ENCODE results near the gene REV3L.

Gene REV3L

DNA sequence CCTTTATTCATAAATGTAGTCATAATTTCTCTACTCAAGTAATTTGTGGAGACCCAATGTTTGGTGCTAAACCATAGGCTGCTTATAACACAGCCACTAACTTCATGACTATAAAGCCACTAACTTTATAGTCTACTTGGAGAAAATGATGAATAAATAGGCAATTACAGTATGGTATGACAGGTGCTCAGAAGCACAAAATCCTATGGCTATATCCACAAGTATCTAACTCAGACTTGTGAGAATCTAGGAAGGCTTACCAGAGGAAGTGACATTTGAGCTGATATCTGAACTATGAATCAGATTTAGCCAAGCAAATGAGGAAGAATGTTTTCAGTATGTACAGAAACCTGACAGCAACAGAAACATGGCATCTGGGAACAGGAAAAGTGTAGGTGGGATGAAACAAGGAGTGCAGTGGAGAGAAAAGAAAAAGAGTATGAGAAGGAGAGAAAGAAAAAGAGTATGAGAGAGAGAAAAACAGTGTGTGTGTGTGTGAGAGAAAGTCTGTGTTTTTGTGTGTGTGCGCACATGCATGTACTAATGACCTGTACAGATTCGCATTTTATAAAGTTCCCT is 59.9 kb downstream of the REV3L start:
- DNase-seq (ENCODE audit: low read depth in 3 of 3): no peak

DNA sequence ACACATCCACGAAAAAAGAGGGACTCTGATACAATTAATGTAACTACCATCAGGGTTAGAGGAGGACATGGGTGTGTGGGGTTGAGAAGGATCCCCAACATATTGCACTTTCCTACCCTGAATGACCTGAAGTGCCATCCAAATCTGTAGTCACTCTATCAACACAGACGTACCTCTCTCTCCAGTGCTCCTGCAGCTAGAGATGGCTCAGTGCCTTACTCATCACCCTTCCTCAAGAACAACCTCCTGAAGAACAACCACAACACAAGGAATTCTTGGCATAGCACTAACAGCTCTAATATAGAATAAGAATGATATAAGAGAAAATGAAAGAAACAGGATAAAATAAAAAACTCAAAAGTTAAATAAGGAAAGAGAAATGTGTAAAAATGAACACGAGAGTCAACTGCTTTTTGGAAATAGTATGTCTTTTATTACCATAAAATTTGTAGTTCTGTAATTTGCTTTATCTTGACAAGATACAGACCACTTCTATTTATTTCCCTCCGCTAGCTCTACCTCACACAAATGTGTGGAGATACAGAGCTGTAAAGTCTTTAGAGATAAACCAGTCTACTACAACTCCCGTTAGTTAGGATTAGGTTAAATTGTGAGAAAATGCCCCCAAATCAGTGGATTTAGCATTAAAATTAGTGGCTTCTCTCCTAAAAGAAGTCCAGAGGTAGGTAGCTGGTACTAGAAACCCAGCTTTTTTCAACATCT is 63.9 kb downstream of the REV3L start:
- DNase-seq (ENCODE audit: low read depth in 3 of 3): no peak

DNA sequence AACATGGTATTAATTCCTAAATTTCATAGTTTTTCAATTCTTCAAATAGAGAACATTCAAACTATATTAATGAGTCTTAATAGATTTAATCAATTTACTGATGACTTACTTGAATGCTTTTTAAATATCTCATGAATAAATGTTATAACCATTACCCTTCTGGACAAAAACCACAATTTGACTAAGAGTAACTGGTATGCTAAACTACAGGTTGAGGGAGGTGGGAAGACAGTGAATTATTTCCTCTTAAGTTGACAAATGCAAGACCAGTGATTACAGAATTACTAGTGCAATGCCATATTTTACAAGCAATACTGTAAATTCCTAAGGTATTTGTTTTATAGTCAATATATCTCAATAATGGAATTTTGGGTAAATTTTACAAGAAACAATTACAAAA is 65.1 kb downstream of the REV3L start:
- DNase-seq (ENCODE audit: low read depth in 3 of 3): no peak

DNA sequence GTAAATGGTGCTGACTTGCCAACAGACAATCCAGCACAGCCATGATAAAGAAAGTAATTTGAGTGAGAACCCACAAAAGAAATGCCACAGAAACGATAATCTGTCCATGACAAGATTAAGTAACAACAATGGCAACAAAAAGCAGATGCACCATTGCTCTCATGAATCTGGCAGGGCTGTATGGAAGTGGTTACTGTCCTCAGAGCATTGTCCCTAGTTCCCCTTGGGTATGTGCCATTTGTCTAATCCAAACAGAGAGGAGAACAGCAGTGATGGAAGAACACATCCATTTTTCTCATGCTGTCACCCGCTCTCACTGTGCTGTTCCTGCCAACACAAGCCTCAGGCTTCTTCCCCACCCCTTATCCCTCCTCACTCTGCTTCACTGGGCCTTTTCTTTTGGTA is 65.8 kb downstream of the REV3L start:
- DNase-seq (ENCODE audit: low read depth in 3 of 3): no peak

DNA sequence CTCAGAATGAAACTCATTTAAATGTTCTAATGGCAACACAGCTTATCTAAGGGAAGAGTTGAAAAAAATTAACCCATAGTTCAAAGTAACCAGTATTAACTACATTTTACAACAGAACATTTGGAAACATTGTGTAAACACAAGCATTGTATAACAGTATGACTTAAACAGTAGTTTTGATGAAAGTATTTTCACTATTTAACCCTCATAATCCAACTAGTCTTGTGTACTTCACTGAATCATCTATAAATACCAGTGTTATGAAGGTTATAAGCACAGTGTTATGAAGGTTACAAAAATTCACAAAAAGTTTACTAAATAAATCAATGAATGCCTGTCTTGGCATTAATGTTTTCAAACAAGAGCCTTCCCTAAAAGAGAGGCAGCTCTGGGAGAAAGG is 66.5 kb downstream of the REV3L start:
- no peak for DNase-seq (ENCODE audit: low read depth in 3 of 3)

DNA sequence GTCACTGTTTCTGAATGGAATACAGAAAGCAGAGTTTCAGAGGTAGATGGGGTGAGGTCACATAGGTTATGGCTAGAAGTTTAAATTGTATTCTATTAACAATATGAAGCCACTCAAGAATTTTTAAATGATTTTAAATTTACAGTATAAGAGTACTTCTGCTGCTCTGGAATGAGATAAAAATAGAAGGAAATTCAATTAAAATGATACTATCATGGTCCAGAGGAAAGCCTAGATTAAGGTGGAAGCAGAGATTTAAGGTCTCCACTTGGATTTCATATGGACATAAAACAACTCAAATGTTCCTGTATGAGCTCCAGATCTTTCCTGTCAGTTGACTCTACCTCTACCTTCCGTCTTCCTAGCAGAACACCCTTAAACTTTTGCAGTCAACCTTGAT is 68.6 kb downstream of the REV3L start:
- DNase-seq (ENCODE audit: low read depth in 3 of 3): no peak

DNA sequence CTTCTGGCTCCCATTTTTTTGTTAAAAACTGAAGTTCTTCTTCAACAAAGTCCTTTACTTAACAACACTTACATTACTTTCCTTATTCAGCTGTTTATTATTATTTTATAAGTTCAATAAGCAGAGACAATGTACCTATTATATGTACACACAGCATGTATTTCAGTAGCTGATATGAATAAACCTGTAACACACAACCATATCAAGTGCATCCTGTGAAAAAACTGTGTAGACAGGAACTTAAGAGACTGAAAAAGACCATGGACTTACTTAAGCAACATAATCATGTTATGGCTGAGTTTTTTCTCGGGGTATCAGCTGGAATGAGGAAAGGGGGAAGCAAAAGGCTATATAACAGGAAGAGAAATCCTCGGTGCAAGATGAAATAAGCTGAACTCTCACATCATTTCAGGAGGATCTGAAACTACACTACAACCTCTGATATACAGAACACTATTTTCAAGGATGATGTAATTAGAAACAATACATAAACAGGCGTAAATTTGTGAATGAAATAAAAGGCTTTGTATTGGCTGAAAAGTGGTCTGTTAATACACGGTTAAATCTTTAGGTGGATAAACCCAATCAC is 70.9 kb downstream of the REV3L start:
- DNase-seq (ENCODE audit: low read depth in 3 of 3): no peak

DNA sequence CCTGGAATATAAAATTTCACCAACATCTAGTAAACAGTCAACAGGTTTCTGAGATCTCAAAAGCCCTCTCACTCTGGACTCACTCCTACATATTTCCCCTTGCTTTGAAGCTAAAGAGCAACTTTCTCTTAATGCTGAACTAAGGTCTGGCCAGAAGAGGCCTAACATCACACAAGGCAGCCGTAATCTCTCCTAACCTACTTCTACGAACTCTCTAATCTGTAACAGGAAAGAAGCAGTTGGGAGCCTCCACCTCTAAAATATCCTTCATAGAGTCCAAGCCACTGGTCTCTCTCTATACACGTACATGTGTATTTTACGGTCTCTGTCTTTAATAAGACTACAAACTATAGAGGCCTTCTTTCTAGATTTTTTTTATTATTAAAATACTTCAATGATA is 72.0 kb downstream of the REV3L start:
- DNase-seq (ENCODE audit: low read depth in 3 of 3): no peak

DNA sequence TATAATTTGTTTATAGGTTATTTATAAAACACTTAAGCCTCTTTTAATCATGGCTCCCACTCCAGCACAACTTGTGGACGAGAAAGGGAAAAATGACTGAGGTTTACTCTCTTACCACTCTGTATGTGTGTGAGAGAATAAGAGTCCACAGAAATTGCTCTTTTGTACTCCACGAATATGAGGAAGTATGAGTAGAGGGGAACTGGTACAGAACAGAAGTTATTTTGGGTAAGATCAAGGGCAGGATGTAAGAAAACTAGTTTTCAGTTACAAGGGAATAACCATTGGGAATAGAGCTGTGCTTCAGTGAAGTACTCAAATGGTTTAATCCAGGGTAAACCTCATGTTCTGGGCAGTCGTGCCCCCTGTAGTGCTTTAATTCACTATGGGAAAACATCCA is 72.6 kb downstream of the REV3L start:
- DNase-seq (ENCODE audit: low read depth in 3 of 3): no peak

DNA sequence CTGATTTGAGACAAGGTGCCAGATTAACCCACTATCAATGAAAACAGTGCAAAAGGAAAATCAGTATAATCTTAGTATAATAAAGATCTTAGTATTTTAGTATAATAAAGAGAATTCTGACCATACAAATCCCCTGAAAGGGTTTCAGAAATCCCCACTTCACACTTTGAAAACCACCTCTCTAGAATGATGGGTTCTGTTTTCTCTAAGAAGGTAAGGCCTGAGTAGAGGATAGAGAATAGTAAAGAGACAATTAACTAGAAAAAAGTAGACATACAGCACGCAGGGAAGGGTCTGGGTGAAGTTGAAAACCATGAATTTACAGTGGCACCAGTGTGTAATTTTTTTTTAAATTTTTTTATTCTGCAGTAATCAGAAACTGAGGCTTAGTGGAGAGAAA is 73.6 kb downstream of the REV3L start:
- DNase-seq (ENCODE audit: low read depth in 3 of 3): no peak

DNA sequence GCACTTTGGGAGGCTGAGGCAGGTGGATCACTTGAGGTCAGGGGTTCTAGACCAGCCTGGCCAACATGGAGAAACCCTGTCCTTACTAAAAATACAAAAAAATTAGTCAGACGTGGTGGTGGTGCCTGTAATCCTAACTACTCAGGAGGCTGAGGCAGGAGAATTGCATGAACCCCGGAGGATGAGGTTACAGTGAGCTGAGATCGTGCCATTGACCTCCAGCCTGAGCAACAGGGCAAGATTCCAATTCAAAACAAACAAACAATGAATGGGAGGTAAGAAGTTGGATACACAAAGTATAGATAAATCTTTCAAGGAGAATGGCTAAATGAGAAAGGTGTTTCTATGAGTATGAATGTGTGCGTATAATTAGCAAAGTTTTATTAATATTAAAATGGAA is 75.3 kb downstream of the REV3L start:
- no peak for DNase-seq (ENCODE audit: low read depth in 3 of 3)

DNA sequence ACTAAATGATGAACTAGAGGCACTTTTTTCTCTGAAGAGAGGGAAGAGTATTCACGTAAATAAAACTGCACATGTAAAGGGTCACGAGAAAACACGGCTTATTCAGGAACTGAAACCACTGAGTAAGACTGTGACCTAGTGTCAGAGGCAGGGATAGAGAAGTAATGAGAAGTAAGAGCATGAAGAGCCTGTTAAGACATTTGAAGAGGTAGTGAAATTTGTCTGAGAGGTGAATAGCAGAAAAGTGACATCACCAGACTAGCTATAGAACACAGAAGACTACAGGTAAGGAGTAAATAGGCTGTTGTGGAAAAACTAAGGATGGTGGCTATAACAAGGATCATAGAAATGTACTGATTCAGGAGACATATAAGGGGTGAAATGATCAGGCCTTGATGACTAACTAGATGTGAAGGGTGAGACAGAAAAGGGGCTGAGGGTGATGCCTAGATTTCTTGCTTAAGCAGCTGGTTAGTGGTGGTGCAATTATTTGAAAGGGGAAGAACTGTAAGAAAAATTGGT is 76.8 kb downstream of the REV3L start:
- DNase-seq (ENCODE audit: low read depth in 3 of 3): no peak

DNA sequence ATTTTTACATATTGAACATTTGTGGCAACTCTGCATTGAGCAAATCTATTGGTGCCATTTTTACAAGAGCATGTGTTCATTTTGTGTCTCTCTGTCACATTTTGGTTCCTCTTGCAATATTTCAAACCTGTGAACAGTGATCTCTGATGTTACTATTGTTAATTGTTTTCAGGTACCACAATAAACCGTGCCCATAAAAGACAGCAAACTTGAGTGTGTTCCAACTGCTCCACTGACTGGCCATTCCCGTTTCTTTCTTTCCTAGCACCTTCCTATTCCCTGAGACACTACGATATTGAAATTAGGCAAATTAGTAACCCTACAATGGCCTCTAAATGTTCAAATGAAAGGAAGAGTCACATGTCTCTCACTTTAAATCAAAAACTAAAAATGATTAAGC is 79.6 kb downstream of the REV3L start:
- no peak for DNase-seq (ENCODE audit: low read depth in 3 of 3)

DNA sequence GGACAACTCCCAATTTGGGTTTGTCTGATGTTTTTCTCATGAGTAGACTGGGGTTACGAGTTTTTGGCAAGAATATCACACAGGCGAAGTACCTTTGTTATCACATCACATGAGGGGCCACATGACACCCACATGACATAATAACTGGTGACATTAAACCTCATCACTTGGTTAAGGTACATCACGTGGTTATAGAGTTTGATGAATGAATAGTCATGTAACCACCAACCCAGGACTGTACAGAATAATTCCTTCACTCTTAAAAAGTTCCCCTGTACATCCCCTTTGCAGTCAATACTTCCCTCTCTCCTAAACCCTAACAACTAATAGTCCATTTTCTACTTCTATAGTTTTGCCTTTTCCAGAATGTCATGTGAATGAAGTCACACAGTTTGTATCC is 83.4 kb downstream of the REV3L start:
- no peak for DNase-seq (ENCODE audit: low read depth in 3 of 3)

DNA sequence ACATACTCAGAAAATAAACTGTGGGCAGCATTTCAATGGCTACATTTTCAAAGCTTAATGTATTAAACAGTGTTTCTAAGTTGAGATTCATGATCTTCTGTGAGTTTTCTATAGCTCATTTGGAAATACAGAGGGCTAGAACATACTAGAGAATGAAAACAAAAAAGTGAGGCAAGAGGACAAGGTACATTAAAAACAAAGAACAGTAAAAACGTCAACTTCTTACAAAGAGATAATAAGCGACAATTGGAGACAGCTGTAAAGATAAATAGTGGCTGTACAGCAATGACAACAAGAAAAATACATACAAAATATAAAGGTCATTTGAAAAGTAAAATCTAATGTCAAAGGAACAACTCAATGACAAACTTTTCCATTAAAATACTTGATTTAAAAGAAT is 94.3 kb downstream of the REV3L start:
- DNase-seq (ENCODE audit: low read depth in 3 of 3): no peak

DNA sequence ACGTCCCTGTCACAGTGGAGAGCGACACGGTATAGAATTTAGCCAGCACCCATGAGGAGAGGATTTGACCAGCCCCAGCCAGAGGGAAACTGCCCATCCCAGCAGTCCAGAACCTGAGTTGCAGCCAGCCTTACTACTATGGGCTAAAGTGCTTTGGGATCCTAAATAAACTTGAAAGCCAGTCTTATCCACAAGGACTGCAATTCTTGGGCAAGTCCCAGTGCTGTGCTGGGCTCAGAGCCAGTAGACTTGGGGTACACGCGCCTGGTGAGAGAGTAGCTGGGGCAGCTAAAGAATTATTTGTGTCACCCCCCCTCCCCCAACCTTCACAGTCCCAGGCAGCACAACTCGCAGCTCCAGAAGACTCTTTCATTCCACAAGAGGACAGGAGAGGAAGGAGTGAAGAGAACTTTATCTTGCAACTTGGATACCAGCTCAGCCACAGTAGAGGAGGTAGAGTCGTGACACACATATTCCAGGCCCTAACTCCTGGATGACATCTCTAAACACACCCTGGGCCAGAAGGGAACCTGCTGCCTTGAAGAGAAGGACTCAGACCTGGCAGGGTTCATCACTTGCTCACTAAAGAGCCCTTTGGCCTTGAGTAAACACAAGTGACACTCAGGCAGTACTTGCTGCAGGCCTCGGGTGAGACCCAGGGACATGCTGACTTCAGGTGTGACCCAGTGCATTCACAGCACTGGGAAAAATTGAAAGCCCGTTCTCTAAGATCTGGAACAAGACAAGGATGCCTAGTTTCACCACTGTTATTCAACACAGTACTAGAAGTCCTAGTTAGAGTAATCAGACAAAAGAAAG is 100.3 kb downstream of the REV3L start:
- DNase-seq (ENCODE audit: low read depth in 3 of 3): no peak

DNA sequence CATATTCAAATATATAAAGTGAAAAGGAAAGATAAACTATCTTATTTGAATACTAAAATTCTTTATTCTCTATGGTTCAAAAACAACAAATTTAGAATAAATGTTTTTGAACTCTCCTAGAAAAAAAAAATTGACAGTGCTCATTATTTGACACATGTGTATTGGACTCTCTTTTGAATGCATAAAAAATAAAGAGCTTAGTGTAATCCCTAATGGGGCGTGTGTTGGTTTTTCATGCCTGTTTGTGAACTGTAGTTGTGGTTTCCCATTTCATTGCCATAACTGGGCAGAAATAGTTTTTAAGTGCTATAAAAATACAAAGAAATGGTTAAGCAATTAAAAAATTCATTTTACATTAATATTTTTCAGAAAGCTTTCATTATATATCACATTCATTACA is 101.3 kb downstream of the REV3L start:
- no peak for DNase-seq (ENCODE audit: low read depth in 3 of 3)

DNA sequence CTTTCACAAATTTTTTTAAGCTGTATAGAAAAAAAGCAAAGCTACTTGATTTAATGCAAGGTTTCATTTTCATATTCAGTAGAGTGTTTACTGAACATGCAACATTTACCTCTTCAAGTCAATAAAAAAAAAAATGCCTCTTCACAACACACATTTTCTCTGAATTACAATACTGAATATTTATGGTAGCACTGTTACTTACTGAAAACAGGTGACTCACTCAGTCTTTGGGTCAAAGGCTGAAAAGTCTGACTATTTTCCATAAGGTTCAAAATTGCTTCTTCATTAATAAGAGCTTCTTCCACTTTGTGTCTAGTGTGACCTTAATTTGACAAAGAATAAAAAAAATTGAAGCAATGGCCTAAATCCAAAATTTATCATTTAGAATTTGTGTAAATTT is 101.9 kb downstream of the REV3L start:
- no peak for DNase-seq (ENCODE audit: low read depth in 3 of 3)

DNA sequence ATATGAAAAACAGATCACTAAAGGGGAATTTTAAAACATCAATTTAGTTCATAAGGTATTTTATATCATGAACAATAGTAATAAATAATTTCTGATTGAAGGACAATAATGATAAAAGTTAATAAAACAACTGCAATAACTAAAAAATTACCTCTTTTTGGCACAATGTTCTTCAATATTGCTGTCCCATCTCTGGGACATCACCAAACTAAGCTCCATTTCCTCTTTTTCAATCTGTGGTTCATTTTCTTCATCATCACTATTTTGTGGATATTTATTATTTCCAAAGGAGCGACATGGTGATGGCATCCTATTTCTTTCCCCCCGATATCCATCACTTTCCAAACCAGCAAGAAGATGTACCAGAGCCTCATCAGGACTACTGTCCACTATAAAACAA is 103.2 kb downstream of the REV3L start:
- no peak for DNase-seq (ENCODE audit: low read depth in 3 of 3)

DNA sequence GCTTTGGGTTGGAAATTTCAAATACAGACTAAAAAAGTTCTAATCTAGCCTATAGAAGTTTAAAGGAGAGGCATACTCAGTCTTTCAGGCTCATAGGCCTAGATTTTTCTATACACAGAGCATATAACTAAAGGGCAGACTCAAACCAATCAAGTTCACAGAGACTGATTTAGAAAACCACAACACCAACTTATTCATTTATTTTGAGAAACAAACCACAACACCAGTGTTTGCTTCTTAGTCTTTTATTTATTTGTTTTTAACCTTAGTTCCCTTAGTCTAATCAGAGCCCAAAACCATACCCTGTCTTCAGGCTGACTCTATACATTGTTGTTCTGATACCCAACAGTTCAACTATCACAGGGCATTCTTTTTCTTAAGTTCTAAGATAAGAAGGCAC is 103.7 kb downstream of the REV3L start:
- DNase-seq (ENCODE audit: low read depth in 3 of 3): no peak

DNA sequence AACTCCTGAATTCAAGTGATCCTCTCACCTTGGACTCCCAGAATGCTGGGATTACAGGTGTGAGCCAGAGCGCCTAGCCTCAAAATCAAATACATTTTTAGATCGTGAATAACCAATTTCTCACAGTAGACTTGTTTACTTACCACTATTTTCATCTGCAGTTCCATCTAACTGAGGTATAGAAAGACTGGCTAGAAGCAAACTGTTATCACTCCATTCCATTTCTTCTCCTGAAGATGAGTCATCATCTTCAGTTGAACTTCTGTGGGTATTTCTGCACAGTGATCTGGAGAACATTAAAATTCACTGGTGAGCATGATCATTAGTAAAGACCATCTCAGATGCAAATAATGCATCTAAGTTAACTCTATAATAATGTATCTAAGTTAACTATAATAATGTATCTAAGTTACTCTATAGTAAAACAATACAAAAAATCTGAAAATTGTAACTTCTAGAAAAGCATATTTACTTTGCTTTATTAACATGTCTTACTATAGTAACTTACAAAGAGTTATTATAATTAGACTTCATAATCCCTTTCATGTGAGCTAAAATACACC is 105.4 kb downstream of the REV3L start:
- no peak for DNase-seq (ENCODE audit: low read depth in 3 of 3)

DNA sequence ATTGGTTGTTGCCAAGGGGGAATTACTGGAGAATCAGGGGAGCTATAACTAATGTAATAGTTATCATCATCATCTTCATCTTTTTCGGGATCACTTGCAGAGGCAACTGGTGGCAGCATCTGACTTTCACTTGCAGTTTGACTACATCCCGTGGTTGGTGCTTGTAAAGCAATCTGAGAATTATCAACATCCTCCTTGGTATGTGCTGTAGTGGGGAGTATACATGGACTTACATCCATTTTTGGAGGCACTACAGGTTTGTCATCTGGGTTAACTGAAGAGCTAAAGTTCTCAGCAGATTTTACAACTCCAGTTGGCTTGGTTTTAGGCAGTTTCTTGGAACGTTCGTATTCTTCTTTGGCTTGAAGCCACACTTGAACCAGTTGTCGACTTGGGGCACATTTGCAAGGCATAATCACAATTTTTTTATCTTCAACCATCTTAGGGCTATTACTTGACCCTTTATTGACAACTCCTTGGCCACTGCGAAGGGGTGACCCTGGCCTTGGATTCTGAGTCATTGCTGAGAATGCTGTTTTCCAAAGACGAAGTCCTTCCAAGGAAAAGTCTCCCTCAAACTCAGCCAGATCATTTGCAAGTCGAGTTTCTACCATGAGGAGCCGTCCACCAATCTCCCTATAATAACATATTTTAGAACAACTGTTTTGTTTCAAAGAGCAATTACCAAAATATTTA is 115.5 kb downstream of the REV3L start:
- no peak for DNase-seq (ENCODE audit: low read depth in 3 of 3)

Data from stimulated activated CD4-positive, alpha-beta T cell treated with anti-CD3 and anti-CD28 coated beads, TNF-alpha, amount 100 ng/mL, for 48 hours (primary cell).